Gastrocnemius medialis (tissue), 4 donors: ENCODE data around the gene MRAS.

Experiments
- POLR2A ChIP-seq, 2 donors: fragments of 450-650 bp; IDR thresholded peaks; one replicate each; pipeline ENCODE4 v1.6.1; 2017; ENCODE audit warnings: antibody characterized with exemption in 2 of 2, mild to moderate bottlenecking in 2 of 2, moderate library complexity in 2 of 2
- TF ChIP-seq, protein P1 (sequence below), 5 experiments: fragments of 450-650 bp in 3 of 5; fragments of 200-600 bp in 2 of 5; sonication (generic) in 2 of 5; IDR thresholded peaks in 4 of 5; conservative IDR thresholded peaks in 1 of 5; 1 replicate in 4 of 5; 2 replicates in 1 of 5; pipeline ENCODE4 v1.5.1; 2016 to 2019; ENCODE audit warnings: antibody characterized with exemption in 5 of 5, mild to moderate bottlenecking in 3 of 5, moderate library complexity in 3 of 5

DNA sequence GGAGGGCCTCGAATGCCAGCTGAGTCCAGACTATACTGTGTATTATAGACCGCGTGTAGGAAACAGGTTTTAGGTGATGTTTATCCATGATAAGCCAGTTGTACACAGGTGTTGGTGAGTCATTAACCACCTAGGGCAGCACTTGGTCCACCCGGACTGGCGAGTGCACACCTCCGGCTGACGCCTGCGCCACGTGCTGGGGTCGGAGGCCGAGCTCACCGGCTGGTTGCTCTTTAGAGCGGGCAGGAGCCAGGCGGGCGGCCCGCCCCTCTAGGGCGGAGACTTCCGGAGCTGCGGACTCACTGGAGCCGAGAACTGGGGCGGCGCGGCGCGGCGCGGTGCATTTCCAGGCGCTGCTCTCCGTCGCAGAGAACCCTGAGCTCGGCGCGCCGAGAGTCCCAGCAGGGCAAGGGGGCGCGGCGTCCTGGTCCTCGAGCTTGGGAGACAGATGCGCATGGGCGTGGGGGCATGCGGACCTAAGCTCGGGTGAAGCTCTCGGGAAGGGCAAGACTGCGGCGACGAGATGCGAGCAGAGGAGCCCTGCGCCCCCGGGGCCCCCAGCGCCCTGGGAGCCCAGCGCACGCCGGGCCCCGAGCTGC, 86.0 kb downstream of the MRAS start, which contains the start of gene ESYT3:
- TF ChIP-seq, protein P1, sequence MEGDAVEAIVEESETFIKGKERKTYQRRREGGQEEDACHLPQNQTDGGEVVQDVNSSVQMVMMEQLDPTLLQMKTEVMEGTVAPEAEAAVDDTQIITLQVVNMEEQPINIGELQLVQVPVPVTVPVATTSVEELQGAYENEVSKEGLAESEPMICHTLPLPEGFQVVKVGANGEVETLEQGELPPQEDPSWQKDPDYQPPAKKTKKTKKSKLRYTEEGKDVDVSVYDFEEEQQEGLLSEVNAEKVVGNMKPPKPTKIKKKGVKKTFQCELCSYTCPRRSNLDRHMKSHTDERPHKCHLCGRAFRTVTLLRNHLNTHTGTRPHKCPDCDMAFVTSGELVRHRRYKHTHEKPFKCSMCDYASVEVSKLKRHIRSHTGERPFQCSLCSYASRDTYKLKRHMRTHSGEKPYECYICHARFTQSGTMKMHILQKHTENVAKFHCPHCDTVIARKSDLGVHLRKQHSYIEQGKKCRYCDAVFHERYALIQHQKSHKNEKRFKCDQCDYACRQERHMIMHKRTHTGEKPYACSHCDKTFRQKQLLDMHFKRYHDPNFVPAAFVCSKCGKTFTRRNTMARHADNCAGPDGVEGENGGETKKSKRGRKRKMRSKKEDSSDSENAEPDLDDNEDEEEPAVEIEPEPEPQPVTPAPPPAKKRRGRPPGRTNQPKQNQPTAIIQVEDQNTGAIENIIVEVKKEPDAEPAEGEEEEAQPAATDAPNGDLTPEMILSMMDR (IDR thresholded peaks at IDR 0.05 in 4 of 5, conservative IDR thresholded peaks at IDR 0.05 in 1 of 5): no peak
- peak in 1 of 2 donors; percentile 23 for TF ChIP-seq POLR2A (IDR thresholded peaks at IDR 0.05)
